GM18861 (cell line): ENCODE measurements around the gene ATP5F1B.
"Not testable (repeated sequence)": the region's sequence is repeated elsewhere in the genome, so short reads cannot be mapped to it uniquely, and the experiment has no call there.

Experiments used
- ATAC-seq: cut with Tn5 transposase; IDR thresholded peaks from one replicate; pipeline ENCODE4 v1.9.1; 2021; ENCODE audit not compliant: unreplicated experiment

Gene ATP5F1B

GRCh38 chr12:56645717-56646446 is at the start of gene ATP5F1B:
TSS of gene ATP5F1B (minus strand) at chr12:56645984. CDS start at chr12:56645963, 21 bp downstream.
- peak; percentile 99 for ATAC-seq

DNA sequence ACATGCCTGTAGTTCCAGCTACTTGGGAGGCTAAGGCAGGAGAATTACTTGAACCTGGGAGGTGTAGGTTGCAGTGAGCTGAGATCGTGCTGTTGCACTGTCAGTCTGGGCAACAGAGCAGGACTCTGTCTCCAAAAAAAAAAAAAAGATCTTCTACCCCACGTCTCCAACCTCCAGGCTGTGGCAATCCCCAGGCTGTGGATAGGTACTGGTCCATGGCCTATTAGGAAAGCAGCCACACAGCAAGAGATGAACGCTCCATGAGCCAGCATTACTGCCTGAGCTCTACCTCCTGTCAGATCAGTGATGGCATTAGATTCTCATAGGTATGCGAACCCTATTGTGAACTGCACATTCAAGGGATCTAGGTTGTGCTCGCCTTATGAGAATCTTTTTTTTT is 48.4 kb upstream of the ATP5F1B start:
- no peak for ATAC-seq

DNA sequence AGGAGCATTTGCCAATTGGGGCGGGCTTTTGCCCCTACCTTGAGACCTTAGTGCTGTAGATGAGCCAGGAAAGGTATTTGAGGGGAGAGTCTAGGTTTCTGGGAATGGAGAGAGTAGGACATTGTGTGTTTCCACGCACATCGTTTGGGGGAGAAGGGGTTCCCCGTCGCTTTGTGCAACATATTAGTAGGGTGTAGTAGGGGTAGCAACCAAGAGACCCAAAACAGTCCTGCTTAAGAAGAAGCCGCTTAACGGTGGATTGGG is 43.0 kb upstream of the ATP5F1B start:
- ATAC-seq, result no peak

- peak; percentile 47 for ATAC-seq
Measured at GRCh38 chr12:56688129-56688845, 42.5 kb upstream of the ATP5F1B start, which contains the start of gene PTGES3. TSS of gene PTGES3 (minus strand) at chr12:56688284. CDS start at chr12:56687999, 285 bp downstream.

- ATAC-seq, result no peak
Measured at GRCh38 chr12:56687223-56688128, 41.7 kb upstream of the ATP5F1B start.

DNA sequence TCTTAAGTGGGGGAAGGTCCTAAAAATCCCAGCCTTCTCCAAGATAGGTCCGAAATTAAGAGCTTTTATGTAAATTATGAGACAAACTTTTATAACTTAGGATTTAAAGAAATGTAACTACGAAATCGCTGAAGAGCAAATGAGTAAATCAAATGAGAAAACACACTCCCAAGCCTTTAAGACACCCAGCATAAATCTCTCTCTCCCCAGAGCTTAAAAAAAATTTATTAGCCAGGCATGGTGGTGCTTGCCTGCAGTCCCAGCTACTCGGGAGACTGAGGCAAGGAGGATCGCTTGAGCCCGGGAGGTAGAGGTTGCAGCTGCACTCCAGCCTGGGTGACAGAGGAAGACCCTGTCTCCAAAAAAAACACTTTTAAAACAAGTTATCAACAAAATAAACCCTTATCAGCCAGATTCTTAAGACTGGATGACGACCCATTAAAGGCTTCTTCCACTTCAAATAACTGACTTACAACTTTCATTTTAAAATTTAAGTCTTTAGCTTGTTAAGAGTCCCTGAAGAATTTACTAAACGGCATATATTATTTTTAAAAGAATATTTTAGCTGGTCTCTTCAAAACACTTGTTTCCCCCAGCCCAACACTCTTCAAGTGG is 39.1 kb upstream of the ATP5F1B start:
- ATAC-seq, result no peak

GRCh38 chr12:56682323-56682722 is 36.5 kb upstream of the ATP5F1B start:
- no peak for ATAC-seq

GRCh38 chr12:56679883-56680575 is 34.2 kb upstream of the ATP5F1B start:
- no peak for ATAC-seq

- no peak for ATAC-seq
Measured at GRCh38 chr12:56678852-56679251, 33.1 kb upstream of the ATP5F1B start.

DNA sequence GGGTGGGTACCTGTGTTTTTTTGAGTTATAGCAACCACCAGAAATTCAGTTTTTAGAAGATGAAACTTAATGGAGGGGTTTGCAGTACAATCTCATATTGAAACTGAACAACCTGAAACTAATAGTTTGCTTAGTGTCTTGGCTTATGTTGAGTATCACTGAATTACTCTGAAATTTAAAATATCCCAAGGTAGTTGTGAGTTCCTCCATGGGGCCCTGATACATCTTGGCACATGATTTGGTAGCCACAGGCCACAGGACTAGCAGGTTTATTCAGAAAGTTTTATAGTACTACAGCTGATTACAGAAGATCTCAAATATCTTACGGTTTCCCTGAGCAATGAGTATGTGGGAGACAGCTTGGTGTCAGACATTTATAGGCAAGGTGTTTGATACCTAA is 31.9 kb upstream of the ATP5F1B start:
- ATAC-seq, result no peak

- no peak for ATAC-seq
Measured at GRCh38 chr12:56676851-56677580, 31.2 kb upstream of the ATP5F1B start.

DNA sequence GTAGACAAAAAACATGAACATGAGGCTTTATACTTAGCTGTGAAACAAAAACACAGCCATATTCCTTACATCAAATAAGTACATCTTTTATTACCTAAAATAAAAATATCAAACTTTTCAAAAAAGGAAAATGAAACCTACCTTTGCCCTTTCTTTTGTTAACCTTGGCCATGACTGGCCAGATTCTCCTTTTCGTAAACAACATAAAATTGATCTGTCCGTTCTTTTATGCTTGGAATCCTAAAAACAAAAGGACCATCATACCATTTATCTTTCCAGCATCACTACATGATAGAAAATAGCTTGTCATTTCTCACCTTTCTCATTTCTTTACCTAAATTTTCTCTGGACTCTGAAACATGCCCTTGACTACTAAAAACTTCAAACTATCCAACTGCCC is 25.8 kb upstream of the ATP5F1B start:
- ATAC-seq, result no peak

- ATAC-seq, result no peak
Measured at GRCh38 chr12:56670836-56671235, 25.1 kb upstream of the ATP5F1B start.

GRCh38 chr12:56668197-56668457 is 22.3 kb upstream of the ATP5F1B start:
- ATAC-seq, result no peak

DNA sequence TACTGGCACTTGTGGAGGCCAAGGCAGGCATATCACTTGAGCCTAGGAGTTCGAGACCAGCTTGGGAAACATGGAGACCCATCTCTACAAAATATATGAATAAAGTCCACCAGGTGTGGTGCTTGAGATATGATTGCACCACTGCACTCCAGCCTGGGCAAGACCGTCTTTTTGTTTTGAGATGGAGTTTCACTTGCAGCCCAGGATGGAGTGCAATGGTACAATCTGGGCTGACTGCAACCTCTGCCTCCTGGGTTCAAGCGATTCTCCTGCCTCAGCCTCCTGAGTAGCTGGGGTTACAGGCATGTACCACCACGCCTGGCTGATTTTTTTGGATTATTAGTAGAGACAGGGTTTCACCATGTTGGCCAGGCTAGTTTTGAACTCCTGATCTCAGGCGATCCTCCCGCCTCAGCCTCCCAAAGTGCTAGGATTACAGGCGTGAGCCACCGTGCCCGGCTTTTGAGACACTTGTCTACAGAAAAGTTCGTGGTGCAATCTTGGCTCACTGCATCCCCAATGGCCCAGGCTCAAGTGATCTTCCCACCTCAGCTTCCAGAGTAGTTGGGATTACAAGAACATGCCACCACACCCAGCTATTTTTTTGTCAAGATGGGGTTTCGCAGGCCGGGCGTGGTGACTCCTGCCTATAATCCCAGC is 16.3 kb upstream of the ATP5F1B start:
- no peak for ATAC-seq

GRCh38 chr12:56661560-56661959 is 15.8 kb upstream of the ATP5F1B start:
- ATAC-seq, result no peak

DNA sequence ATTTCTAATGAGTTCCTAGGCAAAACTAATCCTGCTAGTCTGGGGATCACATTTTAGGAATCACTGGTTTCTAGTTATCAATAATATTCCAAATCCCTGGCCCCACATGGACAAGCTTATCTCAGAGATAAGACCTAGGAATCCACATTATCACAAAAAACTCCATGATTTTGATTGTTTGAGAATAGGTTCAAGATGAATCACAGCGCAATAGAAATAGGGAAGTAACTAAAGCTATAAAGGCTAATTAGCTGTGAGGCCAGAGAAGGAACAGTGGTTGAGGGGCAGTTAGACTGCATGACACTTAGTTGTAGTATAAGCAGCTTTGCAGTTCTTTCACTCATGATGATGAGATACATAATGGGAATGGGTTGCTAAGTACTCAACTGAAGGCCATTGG is 13.1 kb upstream of the ATP5F1B start:
- no peak for ATAC-seq

- ATAC-seq, result peak; percentile 72
Measured at GRCh38 chr12:56657416-56658379, 11.9 kb upstream of the ATP5F1B start.

DNA sequence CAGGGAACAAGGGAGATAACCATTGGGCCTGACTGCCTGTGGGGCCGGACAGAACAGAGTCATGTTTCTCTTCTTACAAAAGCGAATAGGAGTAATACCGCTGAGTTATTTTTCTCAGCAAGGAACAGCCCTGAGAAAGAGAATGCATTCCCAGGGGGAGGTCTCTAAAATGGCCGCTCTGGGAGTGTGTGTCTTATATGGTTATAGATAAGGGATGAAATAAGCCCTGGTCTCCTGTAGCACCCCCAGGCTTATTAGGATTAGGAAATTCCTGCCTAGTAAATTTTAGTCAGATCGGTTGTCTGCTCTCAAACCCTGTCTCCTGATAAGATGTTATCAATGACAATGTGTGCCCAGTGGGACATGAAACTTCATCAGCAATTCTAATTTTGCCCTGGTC is 8.0 kb upstream of the ATP5F1B start:
- not testable (repeated sequence) for ATAC-seq
